ENCODE results near the gene SIAE. TPM values are rescaled to one million over a fixed set of nuclear protein-coding genes. Genes with fewer than 3 reads are reported as not detected.

SIAE gene
- total RNA-seq, 4 donors from 2014 or later = 6.6 to 8.9 (median 7.7) TPM

DNA sequence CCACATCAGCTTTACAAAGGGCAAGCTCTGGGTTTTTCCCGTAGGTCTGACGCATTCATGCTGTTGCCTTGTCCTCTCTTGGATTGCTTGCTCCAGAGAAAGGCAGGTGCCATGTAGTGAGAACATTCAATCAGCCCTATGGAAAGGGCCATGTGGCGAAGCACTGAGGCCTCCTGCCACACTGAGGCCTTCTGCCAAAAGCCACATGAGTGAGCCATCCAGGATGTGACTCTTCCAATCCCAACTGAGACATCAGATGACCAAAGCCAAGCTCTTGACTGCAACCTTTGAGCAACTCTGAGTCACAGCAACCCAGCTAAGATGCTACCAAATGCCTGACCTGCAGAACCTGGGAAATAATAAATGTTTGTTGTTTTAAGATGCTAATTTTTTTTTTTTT lies 71.3 kb downstream of the SIAE start:
- TF ChIP-seq POLR2AphosphoS5 (IDR thresholded peaks at IDR 0.05) (no peak), POLR2A (IDR thresholded peaks at IDR 0.05) (no peak), CTCF (IDR thresholded peaks at IDR 0.05) (no peak), EP300 (IDR thresholded peaks at IDR 0.05) (no peak)
- WGBS = 100% methylated on average over 2 of the region's 3 CpGs

DNA sequence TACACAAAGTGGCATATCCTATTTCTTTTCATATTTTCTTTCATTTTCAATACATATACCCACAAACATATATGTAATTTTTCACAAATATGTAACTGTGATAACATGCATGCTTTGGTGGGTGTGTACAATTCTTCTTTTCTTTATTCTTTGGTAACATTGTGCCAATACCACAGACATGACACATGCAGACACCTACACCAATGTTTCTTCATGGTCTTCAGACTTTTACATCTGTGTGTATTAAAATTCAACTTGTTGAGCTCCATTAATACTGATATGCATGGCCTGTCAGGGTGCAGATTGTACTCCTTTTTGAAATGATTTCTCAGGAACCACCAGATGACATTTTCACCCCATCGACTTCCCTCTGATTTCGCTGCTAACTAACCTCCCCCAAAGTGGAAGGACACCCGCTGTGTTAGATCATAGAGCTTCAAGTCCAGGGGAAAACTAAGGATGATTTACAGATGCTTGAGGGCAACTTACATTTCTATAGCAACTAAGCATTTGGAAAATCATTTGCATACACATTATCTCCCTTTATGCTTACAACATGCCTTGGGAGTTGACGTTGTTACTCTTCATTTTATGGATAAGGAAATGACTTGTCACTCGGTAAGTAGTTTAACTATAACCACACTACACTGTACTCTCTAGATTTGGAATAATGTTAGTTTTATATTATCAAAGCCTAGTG lies 72.8 kb downstream of the SIAE start:
- H3K36me3 ChIP-seq = no peaks in the 10 kb centered on the region
- TF ChIP-seq CTCF (IDR thresholded peaks at IDR 0.05) (no peak), EP300 (IDR thresholded peaks at IDR 0.05) (no peak)
- no peak overlapping the region for H3K27ac ChIP-seq
- H3K4me3 ChIP-seq = no peak overlapping the region
- DNase-seq (ENCODE audit: low spot score in 2 of 2) = no peak
- no peaks in the 10 kb centered on the region for H3K4me1 ChIP-seq
- 55% methylated on average over 5 of the region's 5 CpGs for WGBS
- H3K27me3 ChIP-seq = no peaks in the 10 kb centered on the region
- no peaks in the 10 kb centered on the region for H3K9me3 ChIP-seq

More for the DNA sequence above, 71.3 kb downstream of the SIAE start:
- DNase-seq (ENCODE audit: low spot score in 2 of 2) = no peak
- Histone ChIP-seq H3K9me3 (no peaks in the 10 kb centered on the region), H3K27ac (no peak overlapping the region), H3K4me1 (no peaks in the 10 kb centered on the region), H3K36me3 (no peaks in the 10 kb centered on the region), H3K4me3 (no peak overlapping the region), H3K27me3 (no peaks in the 10 kb centered on the region)

GRCh38 chr11:124597626-124598025 lies 75.9 kb downstream of the SIAE start:
- H3K9me3 ChIP-seq = no peaks in the 10 kb centered on the region
- H3K27ac ChIP-seq = no peak overlapping the region
- no peaks in the 10 kb centered on the region for H3K36me3 ChIP-seq
- TF ChIP-seq POLR2A (IDR thresholded peaks at IDR 0.05) (no peak), CTCF (IDR thresholded peaks at IDR 0.05) (no peak), EP300 (IDR thresholded peaks at IDR 0.05) (no peak), POLR2AphosphoS5 (IDR thresholded peaks at IDR 0.05) (no peak)
- H3K4me3 ChIP-seq = no peak overlapping the region
- H3K27me3 ChIP-seq = peaks cover 6% of the 10 kb centered on the region
- H3K4me1 ChIP-seq = no peaks in the 10 kb centered on the region
- no peak for DNase-seq (ENCODE audit: low spot score in 2 of 2)

DNA sequence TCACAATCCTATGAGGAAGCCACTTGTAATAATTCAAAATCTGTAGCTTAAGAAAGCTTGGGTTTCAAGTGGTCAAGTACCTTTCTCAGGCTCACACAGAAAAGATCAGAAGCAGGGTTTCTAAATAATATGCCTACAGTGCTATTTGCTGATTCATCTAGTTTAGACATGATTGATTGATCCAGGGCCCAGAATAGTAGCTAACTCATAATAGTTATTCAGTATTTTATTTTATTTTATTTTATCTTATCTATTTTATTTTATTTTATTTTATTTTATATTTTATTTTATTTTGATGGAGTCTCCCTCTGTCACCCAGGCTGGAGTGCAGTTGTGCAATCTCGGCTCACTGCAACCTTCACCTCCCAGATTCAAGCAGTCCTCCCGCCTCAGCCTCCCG lies 78.2 kb downstream of the SIAE start:
- Histone ChIP-seq H3K27me3 (peaks cover 9% of the 10 kb centered on the region), H3K4me1 (no peaks in the 10 kb centered on the region), H3K36me3 (no peaks in the 10 kb centered on the region), H3K27ac (no peak overlapping the region), H3K4me3 (no peak overlapping the region), H3K9me3 (no peaks in the 10 kb centered on the region)
- 93% methylated on average over 3 of the region's 3 CpGs for WGBS
- DNase-seq (ENCODE audit: low spot score in 2 of 2) = no peak
- TF ChIP-seq CTCF (IDR thresholded peaks at IDR 0.05) = no peak
- TF ChIP-seq EP300 (IDR thresholded peaks at IDR 0.05) = no peak
- TF ChIP-seq POLR2A (IDR thresholded peaks at IDR 0.05) = no peak
- TF ChIP-seq POLR2AphosphoS5 (IDR thresholded peaks at IDR 0.05) = no peak

DNA sequence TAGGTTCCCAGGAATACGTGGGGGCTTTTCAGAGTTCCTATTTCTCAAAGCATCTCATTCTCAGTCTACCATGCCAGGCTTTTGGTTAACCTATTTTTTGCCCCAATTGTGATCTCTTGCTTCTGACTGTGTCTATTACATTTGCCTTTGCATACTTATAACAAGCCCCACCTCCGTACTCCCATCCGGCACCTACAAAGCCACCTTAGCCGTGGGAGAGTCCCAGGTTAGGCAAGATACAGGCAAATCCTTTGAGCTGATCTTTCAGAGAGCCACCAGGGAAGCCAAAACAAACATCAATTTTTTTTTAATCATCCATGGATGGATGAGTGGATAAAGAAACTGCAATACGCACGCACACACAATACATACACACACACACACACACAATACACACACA lies 80.9 kb downstream of the SIAE start:
- Histone ChIP-seq H3K27ac (no peak overlapping the region), H3K27me3 (peaks cover 17% of the 10 kb centered on the region), H3K9me3 (no peaks in the 10 kb centered on the region), H3K36me3 (no peaks in the 10 kb centered on the region), H3K4me3 (no peak overlapping the region), H3K4me1 (no peaks in the 10 kb centered on the region)
- TF ChIP-seq POLR2A (IDR thresholded peaks at IDR 0.05) (no peak), CTCF (IDR thresholded peaks at IDR 0.05) (no peak), POLR2AphosphoS5 (IDR thresholded peaks at IDR 0.05) (no peak), EP300 (IDR thresholded peaks at IDR 0.05) (no peak)
- DNase-seq (ENCODE audit: low spot score in 2 of 2) = no peak
- WGBS = 88% methylated on average over 6 of the region's 6 CpGs

Data from suprapubic skin (tissue), 4 donors.